ENCODE results near the gene EDAR.

- TF ChIP-seq CEBPB (IDR thresholded peaks at IDR 0.05) (no peak), EP300 (IDR thresholded peaks at IDR 0.05; ENCODE audit: borderline replicate concordance) (no peak), USF1 (IDR thresholded peaks at IDR 0.05) (no peak), REST (IDR thresholded peaks at IDR 0.05; ENCODE audit: low read depth) (no peak), MAX (IDR thresholded peaks at IDR 0.05) (no peak)
Observed at GRCh38 chr2:108950369-108951135, 38.5 kb downstream of the EDAR start.

All from Ishikawa (cell line).